NT2/D1 (cell line): ENCODE measurements around the gene ATP13A3.
A peak's percentile ranks its signal among the peaks of the same experiment; 100 is the strongest.
"Not testable (repeated sequence)": the region's sequence is repeated elsewhere in the genome, so short reads cannot be mapped to it uniquely, and the experiment has no call there.

Experiments
- DNase-seq: peaks from one replicate; pipeline ENCODE4 v3.0.0-alpha.2; 2011; ENCODE audit warnings: low read depth, low spot score
- H3K27me3 ChIP-seq: 2 replicates; pipeline ENCODE4 v1.6.0; 2011; ENCODE audit warnings: mild to moderate bottlenecking; ENCODE audit not compliant: insufficient read length, insufficient read depth
- H3K36me3 ChIP-seq: 2 replicates; pipeline ENCODE4 v1.6.1; 2011; ENCODE audit warnings: mild to moderate bottlenecking, low read length, mixed read lengths; ENCODE audit not compliant: insufficient read depth, insufficient read length
- H3K4me1 ChIP-seq: 2 replicates; pipeline ENCODE4 v1.5.1; 2011; ENCODE audit not compliant: insufficient read depth, insufficient read length
- H3K4me3 ChIP-seq: 2 replicates; pipeline ENCODE4 v1.5.1; 2011; ENCODE audit warnings: low read depth; ENCODE audit not compliant: insufficient read length
- H3K9ac ChIP-seq: 2 replicates; pipeline ENCODE4 v1.6.0; 2011; ENCODE audit warnings: low read depth; ENCODE audit not compliant: insufficient read length
- H3K9me3 ChIP-seq: 2 replicates; pipeline ENCODE4 v1.5.1; 2011; ENCODE audit warnings: mild to moderate bottlenecking, low read length; ENCODE audit not compliant: insufficient read depth
- SUZ12 ChIP-seq: IDR thresholded peaks from 2 replicates; pipeline ENCODE4 v1.6.1; 2011; ENCODE audit not compliant: insufficient read length, insufficient read depth; ENCODE audit errors: extremely low read depth
- YY1 ChIP-seq: IDR thresholded peaks from 2 replicates; pipeline ENCODE4 v1.6.1; 2011; ENCODE audit not compliant: insufficient read length, insufficient read depth
- ZNF274 ChIP-seq: IDR thresholded peaks from 2 replicates; pipeline ENCODE4 v1.6.1; 2011; ENCODE audit warnings: mild to moderate bottlenecking, low read depth, low read length

The ATP13A3 gene

DNA sequence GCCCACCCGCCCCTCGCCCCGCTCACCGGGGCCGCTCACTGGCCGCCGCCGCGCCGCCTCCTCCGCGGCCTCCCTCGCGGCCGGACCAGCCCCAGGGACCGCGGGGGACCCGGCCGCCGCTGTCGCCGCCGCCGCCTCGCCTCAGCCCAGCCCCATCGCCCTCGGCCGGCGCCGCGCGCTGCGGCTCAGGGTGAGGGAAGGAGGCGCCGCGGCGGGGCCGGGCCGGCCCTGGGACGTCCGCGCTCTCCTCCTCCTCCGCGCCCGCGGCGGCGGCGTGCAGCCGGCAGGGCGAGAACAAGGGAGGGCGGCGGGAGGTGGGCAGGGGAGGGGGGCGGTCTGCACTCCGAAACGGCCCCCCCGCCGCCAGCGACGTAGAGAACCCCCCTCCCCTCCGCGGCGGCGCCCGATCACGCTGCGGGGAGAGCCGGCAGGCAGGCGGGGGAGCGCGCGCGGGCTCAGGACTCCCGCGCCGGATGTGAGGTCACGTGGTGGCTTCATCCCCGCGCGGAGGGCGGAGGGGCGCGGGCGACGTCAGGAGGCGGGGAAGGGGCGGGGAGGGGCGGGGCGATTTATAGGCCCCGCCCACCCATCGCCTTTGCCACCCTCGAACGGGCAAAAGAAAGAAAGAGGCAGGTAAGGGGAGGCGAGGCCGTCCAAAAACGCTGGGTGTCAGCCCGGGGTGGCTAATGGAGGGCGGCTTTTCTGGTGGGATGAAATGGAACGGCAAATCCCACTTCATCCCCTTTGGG, at the start of gene ATP13A3:
ATP13A3 (minus strand) TSS at position 463 of the 749 bp plus-strand sequence. CDS start 24,812 bp downstream, outside the sequence.
- no peaks in the 10 kb centered on the region for H3K9me3 ChIP-seq
- H3K27me3 ChIP-seq: peaks cover 2% of the 10 kb centered on the region
- peaks cover 11% of the 10 kb centered on the region for H3K4me1 ChIP-seq
- H3K9ac ChIP-seq: peak within 1 kb of the TSS; percentile 97
- H3K36me3 ChIP-seq: peaks cover 32% of the 10 kb centered on the region
- TF ChIP-seq YY1 (no peak), ZNF274 (no peak), SUZ12 (no peak)
- peak within 1 kb of the TSS; percentile 90 for H3K4me3 ChIP-seq
- peak; percentile 74 for DNase-seq

DNA sequence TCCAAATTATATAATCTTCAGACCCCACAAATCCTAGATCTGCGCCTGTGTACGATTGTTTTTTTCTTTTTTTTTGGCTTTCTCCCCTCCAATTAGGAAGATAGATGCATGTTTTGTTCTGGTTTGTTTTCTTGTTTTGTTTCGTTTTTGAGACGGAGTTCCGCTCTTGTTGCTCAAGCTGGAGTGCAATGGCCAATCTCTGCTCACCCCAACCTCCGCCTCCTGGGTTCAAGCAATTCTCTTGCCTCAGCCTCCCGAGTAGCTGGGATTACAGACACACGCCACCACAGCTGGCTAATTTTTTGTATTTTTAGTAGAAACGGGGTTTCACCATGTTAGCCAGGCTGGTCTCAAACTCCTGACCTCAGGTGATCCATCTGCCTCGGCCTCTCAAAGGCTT, 48.4 kb upstream of the ATP13A3 start:
- DNase-seq, H3K36me3 ChIP-seq, H3K4me3 ChIP-seq, H3K9ac ChIP-seq, H3K27me3 ChIP-seq, H3K4me1 ChIP-seq: not testable (repeated sequence)
- H3K9me3 ChIP-seq: peaks cover 15% of the 10 kb centered on the region

DNA sequence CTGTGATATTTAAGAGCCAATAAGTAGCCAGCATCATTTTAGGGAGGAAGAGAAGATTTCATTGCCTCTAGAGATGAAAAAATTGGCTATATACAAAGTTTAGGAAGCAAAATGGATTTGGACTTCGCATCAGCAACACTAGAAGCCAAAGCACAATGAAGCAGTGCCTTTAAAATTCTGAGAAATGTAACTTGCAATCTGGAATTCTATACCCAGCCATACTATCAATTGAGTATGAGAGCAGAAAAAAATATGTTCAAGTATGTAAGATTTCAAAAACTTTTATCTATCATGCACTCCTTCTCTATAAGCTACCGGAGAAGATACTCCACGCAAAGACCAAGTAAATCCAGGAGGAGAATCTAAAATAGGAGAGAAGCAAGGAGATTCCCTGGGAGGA, 47.4 kb upstream of the ATP13A3 start:
- Histone ChIP-seq H3K36me3 (no peaks in the 10 kb centered on the region), H3K4me3 (no peak overlapping the region), H3K9me3 (peaks cover 15% of the 10 kb centered on the region), H3K9ac (no peak overlapping the region), H3K27me3 (no peaks in the 10 kb centered on the region), H3K4me1 (no peaks in the 10 kb centered on the region)
- TF ChIP-seq SUZ12 (no peak), ZNF274 (no peak), YY1 (no peak)
- no peak for DNase-seq

DNA sequence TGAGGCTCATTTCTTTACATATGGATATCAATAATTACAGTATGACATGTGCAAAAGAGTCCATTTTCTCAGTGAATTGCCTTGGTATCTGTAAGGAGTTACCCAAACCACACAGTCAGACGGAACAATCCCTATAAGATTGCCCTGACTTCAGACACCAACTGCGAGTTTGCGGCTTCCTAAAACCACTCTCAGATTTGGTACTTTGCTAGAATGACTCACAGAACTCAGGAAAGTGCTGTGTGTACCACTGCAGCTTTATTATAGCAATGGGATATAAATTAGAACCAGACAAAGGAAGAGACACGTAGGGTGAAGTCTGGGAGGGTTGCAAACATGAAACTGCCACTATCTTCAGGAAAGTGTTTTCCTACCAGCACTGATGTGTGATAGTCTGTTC, 45.8 kb upstream of the ATP13A3 start:
- no peak for DNase-seq
- H3K27me3 ChIP-seq: no peaks in the 10 kb centered on the region
- no peaks in the 10 kb centered on the region for H3K4me1 ChIP-seq
- no peak for TF ChIP-seq ZNF274
- no peak for TF ChIP-seq SUZ12
- TF ChIP-seq YY1: no peak
- no peaks in the 10 kb centered on the region for H3K36me3 ChIP-seq
- peaks cover 15% of the 10 kb centered on the region for H3K9me3 ChIP-seq
- no peak overlapping the region for H3K4me3 ChIP-seq
- no peak overlapping the region for H3K9ac ChIP-seq

- Histone ChIP-seq H3K4me1 (no peaks in the 10 kb centered on the region), H3K4me3 (no peak overlapping the region), H3K36me3 (no peaks in the 10 kb centered on the region), H3K9ac (no peak overlapping the region), H3K27me3 (no peaks in the 10 kb centered on the region), H3K9me3 (no peaks in the 10 kb centered on the region)
- no peak for DNase-seq
- no peak for TF ChIP-seq YY1
- no peak for TF ChIP-seq SUZ12
- TF ChIP-seq ZNF274: no peak
These were observed 40.9 kb upstream of the ATP13A3 start for GRCh38 chr3:194527726-194528125.

GRCh38 chr3:194526164-194526563, 39.4 kb upstream of the ATP13A3 start:
- TF ChIP-seq ZNF274 (no peak), YY1 (no peak), SUZ12 (no peak)
- Histone ChIP-seq H3K4me3 (no peak overlapping the region), H3K4me1 (no peaks in the 10 kb centered on the region), H3K9ac (no peak overlapping the region), H3K36me3 (no peaks in the 10 kb centered on the region), H3K27me3 (no peaks in the 10 kb centered on the region), H3K9me3 (no peaks in the 10 kb centered on the region)
- DNase-seq: no peak

- DNase-seq: no peak
- Histone ChIP-seq H3K9ac (no peak overlapping the region), H3K27me3 (no peaks in the 10 kb centered on the region)
These were observed 35.8 kb upstream of the ATP13A3 start for GRCh38 chr3:194522579-194523046.

More at GRCh38 chr3:194522579-194523046, 35.8 kb upstream of the ATP13A3 start:
- TF ChIP-seq ZNF274 (no peak), SUZ12 (no peak), YY1 (no peak)
- no peaks in the 10 kb centered on the region for H3K9me3 ChIP-seq
- no peak overlapping the region for H3K4me3 ChIP-seq
- no peaks in the 10 kb centered on the region for H3K36me3 ChIP-seq
- H3K4me1 ChIP-seq: peaks cover 3% of the 10 kb centered on the region
